ENCODE data around the gene MAPKAPK3.
A peak's percentile ranks its signal among the peaks of the same experiment; 100 is the strongest.

MAPKAPK3 gene

GRCh38 chr3:50609763-50610085 lies 7.2 kb upstream of the MAPKAPK3 start:
- no peak for DNase-seq

- no peak for DNase-seq
Observed at GRCh38 chr3:50610181-50610971, 6.6 kb upstream of the MAPKAPK3 start.

- DNase-seq = no peak
Observed at GRCh38 chr3:50610992-50611463, 5.9 kb upstream of the MAPKAPK3 start.

- peak; percentile 73 for DNase-seq
Observed at GRCh38 chr3:50611464-50612233, 5.3 kb upstream of the MAPKAPK3 start, which contains the start of gene CISH. CISH (minus strand) TSS chr3:50611774; CDS start chr3:50611650, 124 bp downstream.

GRCh38 chr3:50612234-50612882 lies 4.6 kb upstream of the MAPKAPK3 start:
- DNase-seq = no peak

GRCh38 chr3:50612970-50613846 lies 3.7 kb upstream of the MAPKAPK3 start:
- no peak for DNase-seq

- DNase-seq = no peak
Observed at GRCh38 chr3:50615190-50615589, 1.8 kb upstream of the MAPKAPK3 start.

GRCh38 chr3:50616003-50616769 lies 765 bp upstream of the MAPKAPK3 start:
- DNase-seq = peak; percentile 81

- peak; percentile 85 for DNase-seq
Observed at GRCh38 chr3:50616770-50617095, 218 bp upstream of the MAPKAPK3 start.

GRCh38 chr3:50617911-50618481 lies 1.0 kb downstream of the MAPKAPK3 start:
- no peak for DNase-seq

- DNase-seq = no peak
Observed at GRCh38 chr3:50620420-50620819, 3.5 kb downstream of the MAPKAPK3 start.

- DNase-seq = no peak
Observed at GRCh38 chr3:50620820-50621219, 3.9 kb downstream of the MAPKAPK3 start.

GRCh38 chr3:50622881-50623280 lies 5.9 kb downstream of the MAPKAPK3 start:
- no peak for DNase-seq

GRCh38 chr3:50623840-50624474 lies 7.0 kb downstream of the MAPKAPK3 start:
- DNase-seq = no peak

GRCh38 chr3:50624634-50625033 lies 7.7 kb downstream of the MAPKAPK3 start:
- DNase-seq = no peak

GRCh38 chr3:50625231-50626182 lies 8.6 kb downstream of the MAPKAPK3 start:
- DNase-seq = no peak

- DNase-seq = no peak
Observed at GRCh38 chr3:50626401-50626800, 9.4 kb downstream of the MAPKAPK3 start.

GRCh38 chr3:50627407-50628051 lies 10.6 kb downstream of the MAPKAPK3 start:
- no peak for DNase-seq

- DNase-seq = no peak
Observed at GRCh38 chr3:50628601-50629000, 11.7 kb downstream of the MAPKAPK3 start.

Data from NCI-H345 (cell line).